HG03066 (cell line): ENCODE data around the gene F5.
"Not testable (repeated sequence)": the region's sequence is repeated elsewhere in the genome, so short reads cannot be mapped to it uniquely, and the experiment has no call there.

Experiments
- ATAC-seq: cut with Tn5 transposase; IDR thresholded peaks from one replicate; pipeline ENCODE4 v1.9.1; 2021; ENCODE audit warnings: low read depth; ENCODE audit not compliant: unreplicated experiment

Gene F5

DNA sequence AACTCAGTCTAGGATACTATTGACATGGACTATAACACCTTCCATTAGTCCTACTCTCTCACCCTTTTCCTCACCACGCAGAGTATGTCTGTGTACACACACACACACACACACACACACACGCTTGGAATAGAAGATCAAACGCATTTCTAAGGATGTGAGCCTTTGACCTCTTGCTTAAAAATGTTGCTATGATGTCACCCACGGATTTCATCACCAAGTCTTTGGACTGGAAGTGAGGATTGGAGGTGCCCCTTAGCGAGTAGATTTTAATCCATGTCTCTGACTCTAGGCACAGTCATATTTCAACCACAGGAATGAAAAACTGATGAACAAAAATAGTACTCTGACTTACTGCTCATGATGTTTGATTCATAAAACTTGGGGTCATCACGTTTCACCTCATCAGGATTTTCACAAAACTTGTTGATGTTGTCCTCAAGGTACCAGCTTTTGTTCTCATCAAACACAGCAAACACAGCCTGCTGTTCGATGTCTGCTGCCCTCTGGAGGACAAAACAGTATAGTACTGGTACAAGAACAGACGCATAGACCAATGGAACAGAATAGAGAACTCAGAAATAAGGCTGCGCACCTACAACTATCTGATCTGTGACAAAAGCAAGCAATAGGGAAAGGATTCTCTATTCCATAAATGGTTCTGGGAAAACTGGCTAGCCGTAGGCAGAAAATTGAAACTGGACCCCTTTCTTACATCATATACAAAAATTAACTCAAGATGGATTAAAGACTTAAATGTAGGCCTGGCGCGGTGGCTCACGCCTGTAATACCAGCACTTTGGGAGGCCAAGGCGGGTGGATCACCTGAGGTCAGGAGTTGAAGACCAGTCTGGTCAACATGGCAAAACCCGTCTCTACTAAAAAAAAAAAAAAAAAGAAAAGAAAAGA is 39.9 kb downstream of the F5 start:
- no peak for ATAC-seq

DNA sequence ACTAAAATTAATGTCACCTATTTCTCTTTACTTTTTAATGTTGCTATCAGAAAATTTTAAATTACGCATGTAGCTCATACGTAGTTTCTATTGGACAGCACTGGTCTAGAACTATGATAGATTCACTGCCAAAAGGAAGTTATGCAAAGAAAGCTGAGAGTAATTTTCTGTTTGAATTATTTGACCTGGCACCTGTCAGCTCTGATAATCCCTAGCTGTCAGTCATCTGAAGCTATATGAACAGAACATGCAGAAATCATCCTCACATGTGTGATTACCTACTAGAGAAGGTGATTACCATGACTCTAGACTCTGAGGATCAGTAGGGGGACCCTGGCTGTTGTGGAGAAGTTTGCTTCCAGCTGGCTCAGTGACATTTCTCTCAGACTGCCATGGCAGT is 40.8 kb downstream of the F5 start:
- no peak for ATAC-seq

DNA sequence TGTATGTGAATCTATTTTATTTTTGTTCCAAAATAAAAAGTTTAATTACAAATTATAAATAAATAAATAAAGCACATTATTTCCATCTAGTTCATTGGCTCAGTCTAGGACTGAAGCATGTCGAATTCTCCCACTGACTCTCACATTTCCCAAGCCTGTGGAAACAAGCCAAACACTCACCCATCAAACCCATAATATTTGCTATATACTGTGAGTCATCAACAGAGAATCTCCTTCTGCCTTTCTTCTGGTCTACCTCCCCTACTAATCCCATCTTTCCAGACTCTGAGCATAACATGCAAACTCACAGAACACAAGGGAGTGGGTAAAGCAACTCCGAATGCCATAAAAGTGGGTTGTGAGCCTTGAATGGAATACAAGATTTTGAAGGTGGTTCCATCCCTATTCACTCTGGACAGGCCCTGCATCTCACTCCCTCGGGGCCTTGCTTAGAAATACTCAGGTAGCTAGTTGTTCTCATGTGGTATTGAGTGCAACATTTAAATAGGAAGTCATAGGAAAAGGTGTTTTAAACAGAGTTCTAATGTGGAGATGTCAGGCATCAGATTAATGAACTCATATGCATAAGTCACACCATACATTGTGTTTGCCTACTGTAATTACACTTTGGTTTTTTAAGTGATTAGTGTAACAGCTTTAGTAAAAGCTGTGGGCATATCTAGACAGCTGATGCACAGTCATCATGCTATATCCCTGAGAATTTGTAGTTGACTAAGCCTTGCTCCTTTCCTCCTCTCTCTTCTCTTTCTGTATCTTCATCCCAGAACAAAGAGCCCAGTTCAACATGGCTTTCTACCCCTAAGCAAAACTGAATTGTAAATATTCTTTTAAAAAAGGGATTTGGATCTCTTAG is 47.0 kb downstream of the F5 start:
- no peak for ATAC-seq

DNA sequence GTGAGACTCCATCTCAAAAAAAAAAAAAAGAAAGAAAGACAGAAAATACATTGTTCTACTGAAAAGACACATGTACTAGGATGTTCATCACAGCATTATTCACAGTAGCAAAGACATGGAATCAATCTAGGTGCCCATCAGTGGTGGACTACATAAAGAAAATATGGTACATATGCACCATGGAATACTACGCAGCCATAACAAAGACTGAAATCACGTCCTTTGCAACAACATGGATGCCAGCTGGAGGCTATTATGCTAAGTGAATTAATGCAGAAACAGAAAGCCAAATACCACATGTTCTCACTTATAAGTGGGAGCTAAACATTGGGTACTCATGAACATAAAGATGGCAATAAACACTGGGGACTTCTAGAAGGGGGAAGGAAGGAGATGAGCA is 51.6 kb downstream of the F5 start:
- ATAC-seq = no peak

DNA sequence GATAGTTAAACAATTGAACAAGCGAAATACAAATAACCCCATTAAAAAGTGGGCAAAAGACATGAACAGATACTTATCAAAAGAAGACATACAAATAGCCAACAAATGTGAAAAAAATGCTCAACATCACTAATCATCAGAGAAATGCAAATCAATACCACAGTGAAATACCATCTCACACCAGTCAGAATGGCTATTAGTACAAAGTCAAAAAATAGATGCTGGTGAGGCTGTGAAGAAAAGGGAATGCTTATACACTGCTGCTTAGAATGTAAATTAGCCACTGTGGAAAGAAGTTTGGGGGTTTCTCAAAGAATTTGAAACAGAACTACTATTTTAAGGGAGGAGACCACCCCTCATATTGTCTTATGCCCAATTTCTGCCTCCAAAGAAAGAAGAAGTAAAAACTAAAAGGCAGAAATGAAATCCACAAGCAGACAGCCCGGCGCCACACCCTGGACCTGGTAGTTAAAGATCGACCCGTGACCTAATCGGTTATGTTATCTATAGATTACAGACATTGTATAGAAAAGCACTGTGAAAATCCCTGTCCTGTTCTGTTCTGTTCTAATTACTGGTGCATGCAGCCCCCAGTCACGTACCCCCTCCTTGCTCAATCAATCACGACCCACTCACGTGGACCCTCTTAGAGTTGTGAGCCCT is 52.6 kb downstream of the F5 start:
- not testable (repeated sequence) for ATAC-seq

DNA sequence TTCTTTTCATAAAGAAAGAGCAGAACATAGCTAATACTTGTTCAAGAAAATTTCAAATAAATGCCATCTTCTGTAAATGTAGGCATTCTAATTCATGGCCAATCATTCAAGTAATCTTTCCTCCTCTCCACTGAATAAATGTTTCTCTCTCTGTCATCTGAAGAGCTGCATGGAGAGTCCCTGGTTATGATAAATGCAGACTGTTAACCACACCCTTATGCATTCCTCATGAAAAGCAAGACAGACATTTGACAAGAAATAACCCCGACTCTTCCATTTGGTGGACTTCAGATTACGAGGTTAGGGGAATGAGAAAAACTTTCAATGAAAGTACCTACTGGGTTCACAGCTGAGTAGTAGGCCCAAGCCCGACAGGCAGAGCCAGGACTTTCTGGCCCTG is 55.8 kb downstream of the F5 start:
- no peak for ATAC-seq

DNA sequence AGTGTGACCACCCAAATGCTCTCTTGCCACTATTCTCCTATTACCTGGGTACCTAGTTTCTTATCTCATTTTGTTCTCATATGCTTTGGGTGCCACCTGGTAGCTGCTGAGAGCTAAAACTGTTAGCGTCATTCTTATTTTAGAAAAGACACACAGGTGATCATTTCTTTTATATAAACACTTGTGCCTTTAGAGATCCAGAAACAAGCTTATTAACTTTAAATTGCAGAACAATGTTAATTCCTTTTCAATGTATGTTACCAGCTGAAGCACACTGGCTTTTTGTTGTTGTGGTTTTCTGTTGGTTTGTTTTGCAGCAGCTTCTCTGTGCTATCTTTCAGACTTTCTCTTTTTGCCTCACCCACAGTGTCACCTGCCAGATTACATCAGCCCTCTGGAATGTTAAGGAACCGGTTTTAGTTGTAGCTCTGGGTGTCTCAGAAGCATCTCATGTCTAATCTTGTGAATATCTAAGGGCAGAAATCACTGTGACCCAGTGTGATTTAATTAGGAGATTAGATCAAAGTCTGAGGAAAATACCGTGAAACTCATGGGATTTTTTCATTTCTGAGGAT is 57.1 kb downstream of the F5 start:
- ATAC-seq = no peak

DNA sequence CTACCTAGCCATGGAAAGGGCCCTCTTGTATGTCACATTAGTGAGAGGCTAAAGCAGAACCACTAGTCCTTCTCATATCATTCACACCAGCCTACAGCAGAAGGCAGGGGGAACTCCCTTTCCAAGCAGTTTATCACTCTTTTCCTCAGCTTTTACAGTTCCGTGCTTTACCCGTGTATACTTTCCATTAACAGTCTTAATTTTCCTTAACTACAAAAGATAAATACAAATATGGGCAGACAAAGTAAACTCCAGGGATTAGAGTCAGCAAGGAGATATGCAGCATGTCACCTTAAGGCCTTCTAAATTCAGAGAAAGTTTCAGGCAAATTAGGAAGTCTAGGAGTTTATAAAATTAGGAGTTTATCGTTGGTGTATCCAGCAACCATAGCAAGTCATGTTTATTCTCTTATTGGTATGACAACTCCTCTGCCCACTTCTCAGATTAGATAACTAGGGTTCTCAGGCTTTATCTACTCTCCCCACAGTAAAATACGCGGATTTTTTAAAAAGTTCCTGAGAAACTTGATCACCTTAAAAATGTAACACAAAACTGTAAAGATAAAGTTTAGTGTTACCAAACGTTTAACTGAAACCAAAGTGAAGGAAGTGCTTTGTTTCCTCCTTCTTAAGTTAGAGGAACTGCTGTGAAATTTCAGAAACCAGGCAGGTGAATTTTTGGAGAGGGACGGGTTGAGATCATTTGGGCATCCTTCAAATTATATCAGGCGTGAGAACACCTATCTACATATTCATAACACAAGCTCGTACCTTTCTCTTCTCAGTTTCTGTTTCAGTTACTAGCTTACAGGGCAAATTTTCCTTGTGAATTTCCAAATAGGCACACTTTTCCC is 57.8 kb downstream of the F5 start:
- ATAC-seq = no peak

DNA sequence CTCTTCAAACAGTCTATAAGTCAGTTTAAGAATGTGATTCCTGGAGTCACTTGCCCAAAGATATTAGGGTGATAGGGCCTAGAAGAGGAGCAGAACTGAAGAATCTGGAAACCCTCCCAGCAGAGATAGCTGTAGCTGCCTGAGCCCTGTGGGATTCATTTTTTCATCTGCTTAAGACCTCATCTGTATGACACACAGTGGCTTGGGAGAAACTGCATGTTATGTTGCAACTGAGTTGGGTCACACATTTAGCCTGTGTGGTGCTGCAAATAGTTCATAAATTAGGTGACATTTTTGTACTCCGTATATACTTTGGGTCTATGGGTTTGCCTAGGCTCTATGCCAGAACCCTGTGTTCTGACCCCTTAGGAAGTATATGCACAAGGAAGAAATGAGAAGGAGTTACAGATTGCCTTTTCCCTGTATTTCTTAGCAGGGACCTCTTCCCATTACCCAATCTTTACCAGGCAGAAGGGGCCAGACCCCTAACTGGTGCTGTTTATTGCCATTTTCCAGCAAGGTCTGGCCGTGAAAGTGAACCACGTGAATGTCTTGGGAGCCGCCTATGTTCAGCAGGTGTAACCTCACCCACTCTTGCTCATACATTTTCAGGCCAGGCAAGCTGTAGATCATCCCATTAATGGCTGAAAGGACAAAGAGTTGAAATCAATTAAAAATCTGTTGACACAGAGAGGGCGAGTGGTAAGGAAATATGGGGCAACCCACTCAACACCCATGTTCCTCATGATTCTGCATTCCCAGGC is 58.6 kb downstream of the F5 start:
- ATAC-seq = no peak

DNA sequence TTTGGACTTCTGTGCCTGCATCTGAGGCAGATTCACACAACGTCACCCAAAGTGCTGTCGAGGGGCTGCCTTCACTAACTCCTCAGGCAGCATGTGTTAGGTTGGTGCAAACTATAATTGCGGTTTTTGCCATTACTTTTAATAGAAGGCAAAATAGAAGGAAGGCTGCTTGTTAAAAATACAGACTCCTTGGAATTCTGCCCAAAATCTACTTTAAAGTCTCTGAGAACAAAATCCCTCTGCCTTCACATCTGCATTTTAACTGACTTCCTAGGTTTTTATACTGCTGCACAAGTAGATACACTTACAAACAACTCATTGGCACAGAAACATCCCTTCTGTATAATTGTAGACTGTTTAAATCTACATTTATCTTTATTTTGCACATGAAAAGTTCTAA is 59.3 kb downstream of the F5 start:
- ATAC-seq = no peak

DNA sequence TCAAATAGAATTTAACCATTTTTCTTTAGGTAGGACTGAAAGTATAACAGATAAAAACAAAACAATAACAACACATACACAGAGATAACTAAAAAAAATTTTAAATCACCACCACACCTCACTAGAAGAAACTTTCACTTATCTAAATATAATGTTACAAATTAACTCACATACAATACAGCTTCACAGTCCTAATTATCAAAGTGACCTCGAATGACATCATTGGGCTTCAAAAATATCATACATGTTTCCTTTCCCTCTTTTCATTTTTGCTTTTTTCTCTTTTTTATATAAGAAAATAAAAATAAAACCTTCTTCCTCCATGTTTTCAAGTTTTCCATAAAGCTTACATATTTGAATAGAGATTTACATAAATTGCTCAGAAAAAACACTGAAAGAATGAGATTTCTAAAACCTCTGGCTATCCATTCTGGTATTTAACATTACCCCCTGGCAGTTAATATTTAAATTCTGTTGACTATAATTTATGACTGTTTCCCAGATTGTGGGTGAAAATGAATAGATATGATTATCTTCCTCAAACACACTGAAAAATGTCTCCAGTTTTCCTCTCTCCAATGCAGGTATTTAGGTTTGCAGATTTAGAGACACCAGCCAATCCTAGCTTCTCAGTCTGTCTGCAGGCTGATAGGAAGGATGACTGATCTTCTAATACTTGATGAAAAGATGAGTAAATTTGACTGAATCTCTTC is 60.0 kb downstream of the F5 start:
- no peak for ATAC-seq

DNA sequence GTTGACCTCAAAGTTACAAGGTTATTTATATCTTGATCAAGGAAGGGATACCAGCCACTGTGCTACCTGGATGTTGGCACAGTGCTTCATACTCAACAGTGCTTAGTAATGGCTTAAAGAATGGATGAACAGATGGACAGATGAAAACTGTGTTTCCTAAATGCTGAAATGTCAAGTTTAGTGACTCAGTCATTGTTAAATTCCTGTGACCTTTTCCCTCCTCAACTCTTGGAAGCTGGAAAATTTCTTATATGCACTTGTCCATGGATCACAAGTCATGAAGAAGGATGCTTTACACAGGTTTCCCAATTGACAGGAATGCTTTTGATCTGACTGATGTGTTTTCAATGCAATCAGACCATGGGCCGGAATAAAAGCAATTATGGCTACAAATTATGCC is 60.9 kb downstream of the F5 start:
- ATAC-seq = no peak

DNA sequence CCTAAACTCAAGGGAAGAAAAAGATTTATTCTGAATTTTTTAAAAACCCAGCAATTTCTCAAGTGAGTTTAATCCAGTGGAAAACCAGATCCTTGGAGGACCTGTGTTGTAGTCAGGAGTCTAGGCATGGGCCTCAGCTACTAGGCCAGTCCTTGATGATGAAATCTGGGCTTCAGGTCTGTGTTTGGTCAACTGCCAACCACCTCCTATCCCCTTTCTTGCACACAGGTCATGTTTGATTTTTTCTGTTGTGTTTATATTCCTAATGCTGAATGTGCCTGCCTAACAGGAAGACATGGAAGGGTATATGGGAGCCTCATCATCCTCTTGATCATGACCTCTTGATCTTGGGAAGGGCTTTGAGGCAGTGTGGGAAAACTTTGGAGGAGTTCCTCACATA is 62.4 kb downstream of the F5 start:
- ATAC-seq = no peak

DNA sequence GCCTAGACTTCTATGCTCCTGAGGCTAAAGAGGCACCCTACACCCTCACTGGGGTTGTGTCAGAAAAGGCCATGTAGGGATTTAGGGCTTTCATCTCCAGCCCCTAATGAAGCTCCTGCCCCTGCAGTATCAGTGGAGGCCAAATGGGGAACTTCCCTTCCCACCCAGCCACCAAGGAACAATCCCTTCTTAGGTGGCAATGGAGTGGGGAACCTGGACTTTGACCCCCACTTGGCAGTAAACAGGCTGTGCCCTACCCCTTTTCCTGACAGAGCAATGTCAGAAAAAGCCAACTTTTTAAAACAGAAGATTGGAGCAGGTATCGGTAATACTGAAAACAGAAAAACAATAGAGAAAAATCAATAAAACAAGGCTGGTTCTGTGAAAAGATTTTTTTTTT is 65.1 kb downstream of the F5 start:
- no peak for ATAC-seq

DNA sequence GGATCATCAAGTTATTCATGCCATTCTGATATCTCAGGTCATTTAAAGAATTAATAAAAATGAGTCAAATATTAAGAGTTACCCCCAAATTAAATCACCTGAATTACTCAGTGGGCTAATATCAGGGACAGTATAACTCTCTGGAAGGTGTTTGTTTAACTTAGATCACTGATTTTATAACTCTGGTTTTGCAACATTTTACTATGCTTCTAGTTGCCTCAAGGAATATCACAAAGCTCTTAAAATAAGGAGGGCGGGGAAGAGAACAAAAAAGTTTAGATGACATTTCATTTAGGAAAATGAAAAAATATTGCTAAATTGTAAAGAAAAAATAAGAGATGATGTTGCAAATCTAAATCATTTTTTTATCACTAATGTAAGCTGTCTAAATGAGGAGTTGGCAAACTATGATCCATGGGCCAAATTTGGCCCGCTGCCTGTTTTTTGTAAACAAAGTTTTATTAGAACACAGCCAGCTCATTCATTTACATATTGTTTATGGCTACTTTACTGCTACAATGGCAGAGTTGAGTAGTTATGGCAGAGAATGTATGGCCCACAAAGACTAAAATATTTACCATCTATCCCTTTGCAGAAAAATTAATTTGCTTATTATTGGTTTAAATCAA is 68.6 kb downstream of the F5 start:
- no peak for ATAC-seq

DNA sequence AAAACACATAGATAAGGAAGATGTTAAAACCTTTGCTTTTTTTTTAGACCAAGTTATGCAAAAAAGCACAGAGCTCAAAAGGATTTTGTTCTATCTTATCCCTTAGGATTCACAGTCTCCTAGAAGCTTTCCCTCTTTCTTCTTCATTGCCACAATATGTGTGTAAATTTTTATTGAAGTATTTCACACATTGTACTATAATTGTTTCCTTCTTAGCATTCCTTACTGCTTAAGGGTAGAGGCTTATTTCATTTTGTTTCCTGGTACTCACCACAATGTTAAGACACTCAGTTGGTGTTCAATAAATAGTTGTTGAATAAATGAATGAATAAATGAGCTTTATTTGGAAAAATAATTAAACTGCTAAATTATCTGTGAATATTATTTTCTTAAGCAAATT is 70.6 kb downstream of the F5 start:
- ATAC-seq = no peak

DNA sequence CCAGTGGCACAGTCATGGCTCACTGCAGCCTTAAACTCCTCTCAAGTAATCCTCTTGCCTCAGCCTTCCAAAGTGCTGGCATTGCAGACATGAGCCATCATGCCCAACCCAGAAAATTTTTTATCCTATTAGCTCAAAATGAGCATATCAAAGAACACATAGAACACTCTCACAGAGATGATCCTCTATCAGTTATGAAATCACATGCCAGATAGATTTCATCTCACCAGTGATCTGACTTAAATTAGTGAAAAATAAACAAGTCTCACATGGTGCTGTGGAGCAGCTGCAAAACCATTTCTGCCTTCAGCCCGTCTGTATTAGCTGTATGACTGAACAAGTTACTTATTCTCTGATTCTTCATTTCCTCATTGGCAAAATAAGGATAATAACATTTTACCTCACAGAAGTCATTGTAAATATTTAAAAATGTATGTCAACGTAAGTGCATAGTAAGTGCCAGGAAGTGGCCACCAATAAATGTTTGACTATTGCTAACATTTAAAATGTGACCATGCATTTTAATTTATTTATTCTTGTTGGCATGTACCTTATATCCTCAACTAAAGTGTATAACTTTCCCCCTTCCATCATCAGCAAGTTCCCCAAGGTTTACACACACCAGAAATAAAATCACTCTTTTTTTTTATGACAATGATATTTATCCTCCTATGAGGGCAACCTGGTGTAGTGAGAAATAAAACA is 71.6 kb downstream of the F5 start:
- ATAC-seq = no peak

DNA sequence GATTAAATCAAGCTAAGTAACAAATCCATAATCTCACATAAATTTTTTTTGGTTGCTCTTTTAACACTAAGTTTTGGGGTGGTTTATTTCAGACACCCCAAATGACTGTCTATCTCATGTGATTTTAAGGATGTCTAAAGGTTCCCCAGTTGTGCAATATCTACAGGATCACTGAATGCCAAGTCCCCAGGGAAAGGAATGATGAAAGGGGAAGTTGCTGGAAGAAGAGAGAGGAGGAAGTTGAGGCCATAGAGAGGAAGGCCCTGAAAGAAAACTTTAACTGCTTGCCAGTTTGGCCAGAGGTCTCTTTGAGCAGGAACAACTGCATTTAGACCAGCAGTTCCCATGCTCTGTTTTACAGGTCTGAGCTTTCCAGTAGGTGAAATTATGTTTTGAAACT is 73.1 kb downstream of the F5 start:
- no peak for ATAC-seq
